H1 (cell line): ENCODE data around the gene F3. TPM values are rescaled to one million over a fixed set of nuclear protein-coding genes. Genes with fewer than 3 reads are reported as not detected.

Experiments used
- CEBPB ChIP-seq: IDR thresholded peaks from 2 replicates; pipeline ENCODE4 v1.6.1; 2012; ENCODE audit warnings: low read depth, low read length
- CTBP2 ChIP-seq: IDR thresholded peaks from 2 replicates; pipeline ENCODE4 v1.7.0; 2011; ENCODE audit warnings: borderline replicate concordance, mild to moderate bottlenecking, moderate library complexity, mixed read lengths, low read length; ENCODE audit not compliant: insufficient read depth, insufficient read length
- EZH2 ChIP-seq: fragments of 200-600 bp; sonication (generic); IDR thresholded peaks from 2 replicates; pipeline ENCODE4 v1.7.1; 2012; ENCODE audit warnings: low read depth, mild to moderate bottlenecking, moderate library complexity, low read length, inconsistent platforms; ENCODE audit not compliant: severe bottlenecking
- GTF2F1 ChIP-seq: IDR thresholded peaks from 2 replicates; pipeline ENCODE4 v1.6.1; 2012; ENCODE audit warnings: low read depth, low read length, improper control_type of control experiment, borderline replicate concordance
- NRF1 ChIP-seq: IDR thresholded peaks from 2 replicates; pipeline ENCODE4 v1.6.1; 2011; ENCODE audit warnings: mild to moderate bottlenecking, low read depth, low read length, improper control_type of control experiment
- RAD21 ChIP-seq, 2 experiments: IDR thresholded peaks in 1 of 2; conservative IDR thresholded peaks in 1 of 2; 2 replicates each; pipeline ENCODE4 v1.6.1; 2011; ENCODE audit warnings: low read depth in 2 of 2, low read length in 2 of 2, improper control_type of control experiment in 1 of 2, inconsistent platforms in 1 of 2, mild to moderate bottlenecking in 1 of 2, moderate library complexity in 1 of 2
- RFX5 ChIP-seq: IDR thresholded peaks from 2 replicates; pipeline ENCODE4 v1.6.1; 2011; ENCODE audit warnings: low read depth, low read length, improper control_type of control experiment, borderline replicate concordance
- SUZ12 ChIP-seq: fragments of 200-600 bp; sonication (generic); IDR thresholded peaks from 2 replicates; pipeline ENCODE4 v1.6.1; 2012; ENCODE audit warnings: mild to moderate bottlenecking, inconsistent platforms, low read length, moderate library complexity, mixed read lengths
- polyA plus RNA-seq, 7 experiments: library from polyadenylated mRNA; depleted of rRNA in 3 of 7; stranded (reverse) in 5 of 7; unstranded in 2 of 7; fragments of >200 nt in 5 of 7; fragments of 200-250 nt in 2 of 7; gene quantifications; 1 replicate in 5 of 7; 2 replicates in 1 of 7; 4 replicates in 1 of 7; pipeline versions ENCODE4 v1.2.1 to v1.2.3, GENCODE V29; 2011 to 2013; ENCODE audit warnings: missing spikeins in 2 of 7, mixed read lengths in 2 of 7
- total RNA-seq: library from RNA; stranded (reverse); fragmentation: NEBNext Ultra II Directional; extraction: Animal tissue kit (Norgen Biotek cat#: 25700); gene quantifications from 2 replicates; pipeline ENCODE4 v1.2.1, GENCODE V29; 2021
- TF ChIP-seq, protein P1 (sequence below): IDR thresholded peaks from 2 replicates; pipeline ENCODE4 v1.6.1; 2012; ENCODE audit warnings: inconsistent platforms

The F3 gene
- total and polyA plus RNA-seq, 2 of the 8 experiments (the other 6 are each of a cell fraction or from before 2014, with no cell fraction given) = 2.6 to 8.6 TPM

DNA sequence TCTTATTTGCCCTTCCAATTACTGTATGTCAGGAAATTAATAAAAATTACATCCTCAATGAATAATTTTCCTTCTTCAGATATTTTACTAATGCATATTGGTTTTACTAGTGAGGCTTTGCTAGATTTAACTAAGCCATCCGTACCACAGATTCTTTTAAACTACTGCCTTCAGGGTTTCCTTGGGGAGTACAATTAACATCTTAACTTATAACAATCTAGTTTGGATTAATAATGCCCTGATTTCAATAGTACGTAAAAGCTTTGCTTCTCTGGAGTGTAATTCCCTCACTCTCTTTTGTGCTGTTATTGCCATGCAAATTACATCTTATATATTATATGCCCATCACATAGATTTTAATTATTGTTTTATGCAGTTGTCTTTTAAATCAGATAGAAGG is 24.3 kb upstream of the F3 start (continued):
- TF ChIP-seq NRF1 (no peak), CEBPB (no peak), CTBP2 (no peak), GTF2F1 (no peak), EZH2 (no peak), RAD21 (IDR thresholded peaks at IDR 0.05 in 1 of 2, conservative IDR thresholded peaks at IDR 0.05 in 1 of 2; ENCODE audit: low read depth in 2 of 2, low read length in 2 of 2) (no peak), RFX5 (no peak), SUZ12 (no peak)
- TF ChIP-seq, protein P1, sequence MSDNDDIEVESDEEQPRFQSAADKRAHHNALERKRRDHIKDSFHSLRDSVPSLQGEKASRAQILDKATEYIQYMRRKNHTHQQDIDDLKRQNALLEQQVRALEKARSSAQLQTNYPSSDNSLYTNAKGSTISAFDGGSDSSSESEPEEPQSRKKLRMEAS = no peak
- TF ChIP-seq, all 59 proteins: peak for 0
